HepG2 (cell line): ENCODE results near the gene RIPK3. TPM values are rescaled to one million over a fixed set of nuclear protein-coding genes. Genes with fewer than 3 reads are reported as not detected.

Experiments used
- ATF7-NPFF ChIP-seq: sonication (generic); formaldehyde crosslinking; IDR thresholded peaks from 2 replicates; pipeline ENCODE4 v1.8.1; 2023; ENCODE audit warnings: mild to moderate bottlenecking, low read depth, missing genetic modification reagents, moderate library complexity
- CBX5 ChIP-seq: sonication (generic); formaldehyde crosslinking; IDR thresholded peaks from 2 replicates; pipeline ENCODE4 v1.4.0; 2020; ENCODE audit warnings: missing genetic modification reagents, borderline replicate concordance
- CC2D1A ChIP-seq: sonication (generic); formaldehyde crosslinking; IDR thresholded peaks from 2 replicates; pipeline ENCODE4 v1.8.1; 2023; ENCODE audit warnings: mild to moderate bottlenecking, missing genetic modification reagents
- ESRRA ChIP-seq: sonication (generic); formaldehyde crosslinking; IDR thresholded peaks from 2 replicates; pipeline ENCODE4 v1.5.1; 2020; ENCODE audit warnings: mild to moderate bottlenecking, low read depth, missing genetic modification reagents
- FOXA3 ChIP-seq: IDR thresholded peaks from 2 replicates; pipeline ENCODE4 v1.6.1; 2016; ENCODE audit warnings: missing genetic modification reagents, missing compliant biosample characterization
- FOXK2 ChIP-seq: fragments of 450-650 bp; IDR thresholded peaks from 2 replicates; pipeline ENCODE4 v1.6.1; 2016
- HHEX ChIP-seq: IDR thresholded peaks from 2 replicates; pipeline ENCODE4 v1.6.1; 2016; ENCODE audit warnings: control low read depth
- KLF9 ChIP-seq: IDR thresholded peaks from 2 replicates; pipeline ENCODE4 v1.6.1; 2016; ENCODE audit warnings: low read depth
- NFE2L2 ChIP-seq: fragments of 150-350 bp; IDR thresholded peaks from 2 replicates; pipeline ENCODE4 v1.6.1; 2014; ENCODE audit warnings: low read length
- RORA ChIP-seq: sonication (generic); formaldehyde crosslinking; IDR thresholded peaks from 2 replicates; pipeline ENCODE4 v1.5.0; 2020; ENCODE audit warnings: mild to moderate bottlenecking, missing genetic modification reagents, moderate library complexity
- RXRA ChIP-seq: sonication (generic); formaldehyde crosslinking; IDR thresholded peaks from 2 replicates; pipeline ENCODE4 v1.5.1; 2020; ENCODE audit warnings: missing genetic modification reagents
- SOX6 ChIP-seq, 2 experiments: fragments of 450-650 bp in 1 of 2; sonication (generic) in 1 of 2; formaldehyde crosslinking in 1 of 2; IDR thresholded peaks; 2 replicates each; pipeline versions ENCODE4 v1.4.0 to v1.6.1; 2017 to 2020; ENCODE audit warnings: antibody characterized with exemption in 1 of 2, mild to moderate bottlenecking in 1 of 2, missing genetic modification reagents in 1 of 2
- SRY ChIP-seq: sonication (generic); formaldehyde crosslinking; IDR thresholded peaks from 2 replicates; pipeline ENCODE4 v1.8.0; 2022; ENCODE audit warnings: mild to moderate bottlenecking, missing genetic modification reagents
- TSC22D2 ChIP-seq: sonication (generic); formaldehyde crosslinking; IDR thresholded peaks from 2 replicates; pipeline ENCODE4 v1.5.1; 2020; ENCODE audit warnings: missing genetic modification reagents, mild to moderate bottlenecking, borderline replicate concordance
- ZKSCAN8 ChIP-seq: IDR thresholded peaks from 2 replicates; pipeline ENCODE4 v1.6.1; 2016; ENCODE audit warnings: borderline replicate concordance, missing genetic modification reagents, missing compliant biosample characterization
- ZNF10 ChIP-seq: sonication (generic); formaldehyde crosslinking; IDR thresholded peaks from 2 replicates; pipeline ENCODE4 v1.4.0; 2020; ENCODE audit warnings: mild to moderate bottlenecking, low read depth, missing genetic modification reagents, borderline replicate concordance
- ZNF263 ChIP-seq: sonication (generic); formaldehyde crosslinking; IDR thresholded peaks from 2 replicates; pipeline ENCODE4 v1.4.0; 2020; ENCODE audit warnings: missing genetic modification reagents
- ZNF264 ChIP-seq: sonication (generic); formaldehyde crosslinking; IDR thresholded peaks from 2 replicates; pipeline ENCODE4 v1.4.0; 2020; ENCODE audit warnings: missing genetic modification reagents
- ZNF333 ChIP-seq: sonication (generic); formaldehyde crosslinking; IDR thresholded peaks from 2 replicates; pipeline ENCODE4 v1.4.0; 2020; ENCODE audit warnings: mild to moderate bottlenecking, missing genetic modification reagents, borderline replicate concordance
- ZNF33A ChIP-seq: sonication (generic); formaldehyde crosslinking; IDR thresholded peaks from 2 replicates; pipeline ENCODE4 v1.5.1; 2020; ENCODE audit warnings: missing genetic modification reagents, mild to moderate bottlenecking, moderate library complexity, borderline replicate concordance
- ZNF446 ChIP-seq: sonication (generic); formaldehyde crosslinking; IDR thresholded peaks from 2 replicates; pipeline ENCODE4 v1.5.0; 2020; ENCODE audit warnings: mild to moderate bottlenecking, missing genetic modification reagents
- ZNF550 ChIP-seq: sonication (generic); formaldehyde crosslinking; IDR thresholded peaks from 2 replicates; pipeline ENCODE4 v1.4.0; 2020; ENCODE audit warnings: mild to moderate bottlenecking, missing genetic modification reagents, borderline replicate concordance
- ZNF713 ChIP-seq: sonication (generic); formaldehyde crosslinking; IDR thresholded peaks from 2 replicates; pipeline ENCODE4 v1.4.0; 2020; ENCODE audit warnings: mild to moderate bottlenecking, missing genetic modification reagents
- ZNF777 ChIP-seq: sonication (generic); formaldehyde crosslinking; IDR thresholded peaks from 2 replicates; pipeline ENCODE4 v1.4.0; 2020; ENCODE audit warnings: missing genetic modification reagents
- polyA plus RNA-seq, 8 experiments: library from polyadenylated mRNA; depleted of rRNA in 3 of 8; stranded (reverse) in 7 of 8; unstranded in 1 of 8; fragments of >200 nt; fragmentation: Illumina TruSeq in 4 of 8; extraction: Trizol in 4 of 8; gene quantifications; 2 replicates each; pipeline versions ENCODE4 v1.2.1 to v1.2.3, GENCODE V29; 2011 to 2016; ENCODE audit warnings: low read depth in 4 of 8, missing spikeins in 1 of 8, mixed read lengths in 1 of 8; ENCODE audit not compliant: insufficient read depth in 1 of 8
- total RNA-seq, 5 experiments: library from RNA; depleted of rRNA; stranded (reverse); fragments of >200 nt; fragmentation: Illumina TruSeq; extraction: Trizol; gene quantifications; 2 replicates each; pipeline ENCODE4 v1.2.3, GENCODE V29; 2016; ENCODE audit warnings: low read depth in 1 of 5
- TF ChIP-seq, protein P1 (sequence below): sonication (generic); formaldehyde crosslinking; conservative IDR thresholded peaks from 2 replicates; pipeline ENCODE4 v1.4.0; 2020; ENCODE audit warnings: missing genetic modification reagents
- TF ChIP-seq, protein P2 (sequence below): sonication (generic); formaldehyde crosslinking; conservative IDR thresholded peaks from 2 replicates; pipeline ENCODE4 v1.4.0; 2020; ENCODE audit warnings: missing genetic modification reagents
- TF ChIP-seq, protein P3 (sequence below): sonication (generic); formaldehyde crosslinking; IDR thresholded peaks from 2 replicates; pipeline ENCODE4 v1.4.0; 2020; ENCODE audit warnings: mild to moderate bottlenecking, missing genetic modification reagents
- TF ChIP-seq, protein P4 (sequence below): sonication (generic); formaldehyde crosslinking; IDR thresholded peaks from 2 replicates; pipeline ENCODE4 v1.5.0; 2020; ENCODE audit warnings: missing genetic modification reagents, mild to moderate bottlenecking, borderline replicate concordance

RIPK3 gene
- total and polyA plus RNA-seq, 2 of the 13 experiments (the other 11 are each of a cell fraction or from before 2014, with no cell fraction given) = not detected

DNA sequence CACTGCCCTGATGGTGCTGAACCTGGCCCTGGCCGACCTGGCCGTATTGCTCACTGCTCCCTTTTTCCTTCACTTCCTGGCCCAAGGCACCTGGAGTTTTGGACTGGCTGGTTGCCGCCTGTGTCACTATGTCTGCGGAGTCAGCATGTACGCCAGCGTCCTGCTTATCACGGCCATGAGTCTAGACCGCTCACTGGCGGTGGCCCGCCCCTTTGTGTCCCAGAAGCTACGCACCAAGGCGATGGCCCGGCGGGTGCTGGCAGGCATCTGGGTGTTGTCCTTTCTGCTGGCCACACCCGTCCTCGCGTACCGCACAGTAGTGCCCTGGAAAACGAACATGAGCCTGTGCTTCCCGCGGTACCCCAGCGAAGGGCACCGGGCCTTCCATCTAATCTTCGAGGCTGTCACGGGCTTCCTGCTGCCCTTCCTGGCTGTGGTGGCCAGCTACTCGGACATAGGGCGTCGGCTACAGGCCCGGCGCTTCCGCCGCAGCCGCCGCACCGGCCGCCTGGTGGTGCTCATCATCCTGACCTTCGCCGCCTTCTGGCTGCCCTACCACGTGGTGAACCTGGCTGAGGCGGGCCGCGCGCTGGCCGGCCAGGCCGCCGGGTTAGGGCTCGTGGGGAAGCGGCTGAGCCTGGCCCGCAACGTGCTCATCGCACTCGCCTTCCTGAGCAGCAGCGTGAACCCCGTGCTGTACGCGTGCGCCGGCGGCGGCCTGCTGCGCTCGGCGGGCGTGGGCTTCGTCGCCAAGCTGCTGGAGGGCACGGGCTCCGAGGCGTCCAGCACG is 23.8 kb downstream of the RIPK3 start (continued):
- TF ChIP-seq, protein P1, sequence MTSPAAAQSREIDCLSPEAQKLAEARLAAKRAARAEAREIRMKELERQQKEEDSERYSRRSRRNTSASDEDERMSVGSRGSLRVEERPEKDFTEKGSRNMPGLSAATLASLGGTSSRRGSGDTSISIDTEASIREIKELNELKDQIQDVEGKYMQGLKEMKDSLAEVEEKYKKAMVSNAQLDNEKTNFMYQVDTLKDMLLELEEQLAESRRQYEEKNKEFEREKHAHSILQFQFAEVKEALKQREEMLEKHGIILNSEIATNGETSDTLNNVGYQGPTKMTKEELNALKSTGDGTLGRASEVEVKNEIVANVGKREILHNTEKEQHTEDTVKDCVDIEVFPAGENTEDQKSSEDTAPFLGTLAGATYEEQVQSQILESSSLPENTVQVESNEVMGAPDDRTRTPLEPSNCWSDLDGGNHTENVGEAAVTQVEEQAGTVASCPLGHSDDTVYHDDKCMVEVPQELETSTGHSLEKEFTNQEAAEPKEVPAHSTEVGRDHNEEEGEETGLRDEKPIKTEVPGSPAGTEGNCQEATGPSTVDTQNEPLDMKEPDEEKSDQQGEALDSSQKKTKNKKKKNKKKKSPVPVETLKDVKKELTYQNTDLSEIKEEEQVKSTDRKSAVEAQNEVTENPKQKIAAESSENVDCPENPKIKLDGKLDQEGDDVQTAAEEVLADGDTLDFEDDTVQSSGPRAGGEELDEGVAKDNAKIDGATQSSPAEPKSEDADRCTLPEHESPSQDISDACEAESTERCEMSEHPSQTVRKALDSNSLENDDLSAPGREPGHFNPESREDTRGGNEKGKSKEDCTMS = no peak
- TF ChIP-seq RORA (CRISPR knock-in tag) = peak; percentile 86; the same call in 1 of the 2 replicates
- TF ChIP-seq ZNF777 (CRISPR knock-in tag) = peak; percentile 87
- TF ChIP-seq ESRRA (CRISPR knock-in tag) = peak; percentile 91
- TF ChIP-seq ZNF333 (CRISPR knock-in tag) = peak; percentile 99
- 0 out of 2 replicates have a peak, but pooled peaks have one; percentile 8 for TF ChIP-seq HHEX
- peak; percentile 55 for TF ChIP-seq FOXA3
- TF ChIP-seq ZNF10 = peak; percentile 65; the same call in 1 of the 2 replicates
- TF ChIP-seq, protein P2, sequence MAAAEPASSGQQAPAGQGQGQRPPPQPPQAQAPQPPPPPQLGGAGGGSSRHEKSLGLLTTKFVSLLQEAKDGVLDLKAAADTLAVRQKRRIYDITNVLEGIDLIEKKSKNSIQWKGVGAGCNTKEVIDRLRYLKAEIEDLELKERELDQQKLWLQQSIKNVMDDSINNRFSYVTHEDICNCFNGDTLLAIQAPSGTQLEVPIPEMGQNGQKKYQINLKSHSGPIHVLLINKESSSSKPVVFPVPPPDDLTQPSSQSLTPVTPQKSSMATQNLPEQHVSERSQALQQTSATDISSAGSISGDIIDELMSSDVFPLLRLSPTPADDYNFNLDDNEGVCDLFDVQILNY = peak; percentile 76
- TF ChIP-seq, protein P3, sequence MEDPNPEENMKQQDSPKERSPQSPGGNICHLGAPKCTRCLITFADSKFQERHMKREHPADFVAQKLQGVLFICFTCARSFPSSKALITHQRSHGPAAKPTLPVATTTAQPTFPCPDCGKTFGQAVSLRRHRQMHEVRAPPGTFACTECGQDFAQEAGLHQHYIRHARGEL (CRISPR knock-in tag) = peak; percentile 97
- peak; percentile 98 for TF ChIP-seq ZNF713
- 0 out of 2 replicates have a peak, but pooled peaks have one; percentile 11 for TF ChIP-seq NFE2L2
- TF ChIP-seq CBX5 (CRISPR knock-in tag) = peak; percentile 98
- TF ChIP-seq SOX6 (IDR thresholded peaks at IDR 0.05) = no peak
- TF ChIP-seq SOX6 (CRISPR knock-in tag; IDR thresholded peaks at IDR 0.05) = peak; percentile 62
- peak; percentile 86 for TF ChIP-seq ZNF263 (CRISPR knock-in tag)
- peak; percentile 79 for TF ChIP-seq RXRA
- TF ChIP-seq ATF7-NPFF (CRISPR knock-in tag) = peak; percentile 99
- TF ChIP-seq TSC22D2 (CRISPR knock-in tag) = no peak
- peak; percentile 99 for TF ChIP-seq SRY (CRISPR knock-in tag)
- TF ChIP-seq ZKSCAN8 (CRISPR knock-in tag) = peak; percentile 90
- no peak for TF ChIP-seq CC2D1A (CRISPR knock-in tag)
- no peak for TF ChIP-seq ZNF33A
- TF ChIP-seq, protein P4, sequence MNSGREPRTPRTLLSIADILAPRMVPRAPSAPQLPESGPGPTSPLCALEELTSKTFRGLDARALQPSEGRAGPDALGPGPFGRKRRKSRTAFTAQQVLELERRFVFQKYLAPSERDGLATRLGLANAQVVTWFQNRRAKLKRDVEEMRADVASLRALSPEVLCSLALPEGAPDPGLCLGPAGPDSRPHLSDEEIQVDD (CRISPR knock-in tag) = peak; percentile 95; the same call in 1 of the 2 replicates
- TF ChIP-seq KLF9 (CRISPR knock-in tag) = peak; percentile 93; the same call in 1 of the 2 replicates
- peak; percentile 96 for TF ChIP-seq ZNF446
- TF ChIP-seq FOXK2 = no peak
- peak; percentile 96 for TF ChIP-seq ZNF264
- TF ChIP-seq ZNF550 = peak; percentile 96; the same call in 1 of the 2 replicates
